ENCODE measurements around the gene ABHD11. TPM values are rescaled to one million over a fixed set of nuclear protein-coding genes. Genes with fewer than 3 reads are reported as not detected.

The ABHD11 gene
- total and polyA plus RNA-seq, 5 donors from 2014 or later, result 14.5 to 19.3 (median 17.2) TPM

DNA sequence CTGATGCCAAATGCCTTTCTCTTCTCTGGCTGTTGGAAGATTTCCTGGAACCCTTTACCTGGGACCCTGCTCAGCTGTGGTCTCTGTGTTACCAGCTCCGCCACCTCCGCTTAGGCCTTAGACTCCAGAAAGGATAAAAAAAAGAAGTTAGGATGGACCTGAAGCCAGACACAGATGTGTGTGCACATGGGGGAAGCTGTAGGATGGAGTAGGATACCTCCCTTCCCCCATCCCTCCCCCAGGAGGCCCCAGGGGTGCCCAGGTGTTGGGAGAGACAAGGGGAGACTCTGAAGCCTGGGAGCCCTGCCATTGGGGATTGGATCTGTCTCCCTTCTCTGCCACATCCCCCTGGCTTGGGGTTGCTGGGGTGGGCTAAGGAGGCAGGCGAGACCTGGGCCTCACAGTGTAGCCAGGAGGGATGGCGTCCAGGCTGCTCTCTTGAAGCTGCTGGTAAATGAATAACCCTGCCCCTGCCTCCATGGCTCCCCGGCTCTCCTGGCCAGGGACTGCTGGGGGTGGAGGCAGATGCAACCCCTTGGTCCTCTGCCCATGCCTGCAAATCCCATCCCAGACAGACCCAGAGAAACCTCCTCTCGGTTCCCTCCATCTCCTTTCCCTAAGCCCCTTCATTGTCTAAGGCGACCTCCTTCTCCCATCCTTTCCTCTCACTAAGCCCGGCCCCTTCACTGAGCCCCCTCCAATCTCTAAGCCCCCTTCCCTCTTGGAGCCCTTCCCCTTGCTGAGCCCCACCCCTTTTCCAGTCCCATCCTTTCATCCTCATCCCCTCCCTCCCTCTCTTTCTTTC lies 23.5 kb upstream of the ABHD11 start:
- peaks cover 5% of the 10 kb centered on the region for H3K27me3 Mint-ChIP-seq
- H3K4me1 ChIP-seq (ENCODE audit: control insufficient read depth, insufficient read depth, low read length, poor library complexity, severe bottlenecking), result no peaks in the 10 kb centered on the region
- no peaks in the 10 kb centered on the region for H3K4me1 Mint-ChIP-seq
- no peaks in the 10 kb centered on the region for H3K36me3 Mint-ChIP-seq
- H3K27me3 ChIP-seq (ENCODE audit: control insufficient read depth, insufficient read depth, low read length), result no peaks in the 10 kb centered on the region
- H3K9me3 Mint-ChIP-seq, result peaks cover 0 to 3% (median 0%) of the 10 kb centered on the region in 7 donors
- no peak overlapping the region for H3K4me3 Mint-ChIP-seq
- no peak for ATAC-seq (ENCODE audit: low read depth in 2 of 2)
- H3K27ac ChIP-seq (ENCODE audit: insufficient read depth, low read length, poor library complexity, severe bottlenecking), result no peak overlapping the region
- no peak overlapping the region for H3K4me3 ChIP-seq (ENCODE audit: low read depth, low read length)
- no peaks in the 10 kb centered on the region for H3K9me3 ChIP-seq (ENCODE audit: control insufficient read depth in 2 of 2, low read length in 2 of 2)
- H3K27ac Mint-ChIP-seq, result no peak overlapping the region
- H3K36me3 ChIP-seq (ENCODE audit: control insufficient read depth, insufficient read depth, low read length), result no peaks in the 10 kb centered on the region
- DNase-seq, result no peak

DNA sequence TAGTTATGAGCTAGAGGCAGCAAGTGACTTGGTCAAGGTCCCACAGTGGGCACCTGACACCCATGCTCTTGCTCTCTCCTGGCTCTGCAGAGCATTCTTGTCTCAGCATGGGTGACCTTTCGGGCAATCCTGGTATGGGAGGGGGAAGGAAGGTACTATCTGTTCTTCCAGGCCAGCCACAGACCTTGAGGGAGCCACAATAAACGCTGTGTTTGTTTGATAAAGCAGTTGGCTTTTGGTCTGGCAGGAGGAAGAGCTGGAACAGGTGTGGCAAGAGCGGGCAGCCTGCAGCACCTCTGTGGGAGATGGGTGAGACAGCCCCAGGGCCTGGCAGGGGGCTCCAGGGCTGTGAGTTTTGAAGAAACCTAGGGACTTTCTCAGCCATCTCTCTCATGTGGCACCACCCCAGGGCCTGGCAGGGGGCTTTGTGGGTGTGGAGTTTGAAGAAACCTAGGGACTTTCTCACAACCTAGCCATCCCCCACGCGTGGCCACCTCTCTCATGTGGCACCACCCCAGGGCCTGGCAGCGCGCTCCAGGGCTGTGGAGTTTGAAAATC lies 20.1 kb upstream of the ABHD11 start:
- Mint-ChIP-seq H3K27me3 (peaks cover 5% of the 10 kb centered on the region), H3K9me3 (peaks cover 0 to 3% (median 0%) of the 10 kb centered on the region in 7 donors), H3K36me3 (no peaks in the 10 kb centered on the region)

DNA sequence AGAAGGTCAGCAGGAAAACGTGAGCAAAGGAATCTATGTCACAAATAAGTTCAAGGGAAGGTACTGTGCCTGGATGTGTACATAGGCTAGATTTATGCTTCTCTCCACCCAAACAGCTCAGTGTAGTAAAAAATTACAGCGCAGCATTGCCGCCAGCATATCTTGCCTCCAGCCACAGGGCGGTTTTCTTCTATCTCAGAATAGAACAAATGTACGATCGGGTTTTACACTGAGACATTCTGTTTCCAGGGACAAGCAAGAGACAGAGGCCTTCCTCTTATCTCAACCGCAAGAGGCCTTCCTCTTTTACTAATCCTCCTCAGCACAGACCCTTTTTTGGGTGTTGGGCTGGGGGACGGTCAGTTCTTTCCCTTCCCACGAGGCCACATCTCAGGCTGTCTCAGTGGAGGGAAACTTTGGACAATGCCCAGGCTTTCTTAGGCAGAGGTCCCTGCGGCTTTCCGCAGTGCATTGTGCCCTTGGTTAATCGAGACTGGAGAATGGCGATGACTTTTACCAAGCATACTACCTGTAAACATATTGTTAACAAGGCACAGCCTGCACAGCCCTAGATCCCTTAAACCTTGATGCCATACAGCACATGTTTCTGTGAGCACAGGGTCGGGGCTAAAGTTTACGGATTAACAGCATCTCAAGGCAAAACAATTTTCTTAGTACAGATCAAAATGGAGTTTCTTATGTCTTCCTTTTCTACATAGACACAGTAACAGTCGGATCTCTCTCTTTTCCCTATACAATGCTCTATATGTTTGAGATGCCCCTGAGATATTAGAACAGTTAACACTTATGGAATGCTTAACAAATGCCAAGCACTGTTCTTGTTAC lies 11.6 kb upstream of the ABHD11 start:
- no peaks in the 10 kb centered on the region for H3K36me3 ChIP-seq (ENCODE audit: control insufficient read depth, insufficient read depth, low read length)
- no peaks in the 10 kb centered on the region for H3K9me3 ChIP-seq (ENCODE audit: control insufficient read depth in 2 of 2, low read length in 2 of 2)
- Mint-ChIP-seq H3K36me3 (no peaks in the 10 kb centered on the region), H3K27ac (no peak overlapping the region), H3K4me1 (no peaks in the 10 kb centered on the region), H3K27me3 (no peaks in the 10 kb centered on the region), H3K4me3 (no peak overlapping the region), H3K9me3 (peaks cover 0 to 2% (median 0%) of the 10 kb centered on the region in 7 donors)
- H3K4me1 ChIP-seq (ENCODE audit: control insufficient read depth, insufficient read depth, low read length, poor library complexity, severe bottlenecking), result no peaks in the 10 kb centered on the region
- peaks cover 2% of the 10 kb centered on the region for H3K27me3 ChIP-seq (ENCODE audit: control insufficient read depth, insufficient read depth, low read length)
- ATAC-seq (ENCODE audit: low read depth in 2 of 2), result no peak
- DNase-seq, result no peak
- no peak overlapping the region for H3K4me3 ChIP-seq (ENCODE audit: low read depth, low read length)
- no peak overlapping the region for H3K27ac ChIP-seq (ENCODE audit: insufficient read depth, low read length, poor library complexity, severe bottlenecking)

More for the DNA sequence above, 20.1 kb upstream of the ABHD11 start:
- no peaks in the 10 kb centered on the region for H3K4me1 ChIP-seq (ENCODE audit: control insufficient read depth, insufficient read depth, low read length, poor library complexity, severe bottlenecking)
- Mint-ChIP-seq H3K4me1 (no peaks in the 10 kb centered on the region), H3K27ac (no peak overlapping the region), H3K4me3 (no peak overlapping the region)
- H3K9me3 ChIP-seq (ENCODE audit: control insufficient read depth in 2 of 2, low read length in 2 of 2), result no peaks in the 10 kb centered on the region
- DNase-seq (no peak), ATAC-seq (ENCODE audit: low read depth in 2 of 2) (no peak)
- H3K27ac ChIP-seq (ENCODE audit: insufficient read depth, low read length, poor library complexity, severe bottlenecking), result no peak overlapping the region
- no peaks in the 10 kb centered on the region for H3K27me3 ChIP-seq (ENCODE audit: control insufficient read depth, insufficient read depth, low read length)
- no peak overlapping the region for H3K4me3 ChIP-seq (ENCODE audit: low read depth, low read length)
- H3K36me3 ChIP-seq (ENCODE audit: control insufficient read depth, insufficient read depth, low read length), result no peaks in the 10 kb centered on the region

DNA sequence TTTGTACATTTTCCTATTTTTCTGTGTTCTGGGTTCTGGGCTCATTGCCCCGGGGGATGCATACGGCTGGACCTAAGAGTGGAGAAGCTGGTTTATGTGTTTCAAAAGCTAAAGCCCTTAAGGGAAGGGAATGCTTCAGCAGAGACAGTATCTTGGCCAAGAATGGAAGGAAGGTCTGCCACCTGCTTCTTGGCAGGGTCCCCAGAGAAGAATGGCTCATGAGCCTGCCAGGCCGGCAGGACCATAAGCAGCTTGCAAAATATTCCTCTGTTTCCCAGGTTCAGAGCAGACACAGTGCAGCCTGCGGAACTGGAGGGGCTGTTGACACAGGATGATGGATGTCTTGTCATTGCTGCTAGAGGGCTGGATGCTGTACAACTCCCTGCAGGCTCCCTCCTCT lies 7.8 kb upstream of the ABHD11 start:
- ATAC-seq (ENCODE audit: low read depth in 2 of 2) (no peak), DNase-seq (no peak)
- H3K36me3 Mint-ChIP-seq, result no peaks in the 10 kb centered on the region
- peaks cover 0 to 2% (median 0%) of the 10 kb centered on the region in 7 donors for H3K9me3 Mint-ChIP-seq
- H3K27me3 ChIP-seq (ENCODE audit: control insufficient read depth, insufficient read depth, low read length), result no peaks in the 10 kb centered on the region
- H3K4me1 Mint-ChIP-seq, result no peaks in the 10 kb centered on the region
- H3K9me3 ChIP-seq (ENCODE audit: control insufficient read depth in 2 of 2, low read length in 2 of 2), result no peaks in the 10 kb centered on the region
- no peak overlapping the region for H3K4me3 Mint-ChIP-seq
- H3K27ac Mint-ChIP-seq, result no peak overlapping the region
- H3K27me3 Mint-ChIP-seq, result peaks cover 4% of the 10 kb centered on the region
- no peaks in the 10 kb centered on the region for H3K4me1 ChIP-seq (ENCODE audit: control insufficient read depth, insufficient read depth, low read length, poor library complexity, severe bottlenecking)
- H3K4me3 ChIP-seq (ENCODE audit: low read depth, low read length), result no peak overlapping the region
- H3K36me3 ChIP-seq (ENCODE audit: control insufficient read depth, insufficient read depth, low read length), result no peaks in the 10 kb centered on the region
- H3K27ac ChIP-seq (ENCODE audit: insufficient read depth, low read length, poor library complexity, severe bottlenecking), result no peak overlapping the region

DNA sequence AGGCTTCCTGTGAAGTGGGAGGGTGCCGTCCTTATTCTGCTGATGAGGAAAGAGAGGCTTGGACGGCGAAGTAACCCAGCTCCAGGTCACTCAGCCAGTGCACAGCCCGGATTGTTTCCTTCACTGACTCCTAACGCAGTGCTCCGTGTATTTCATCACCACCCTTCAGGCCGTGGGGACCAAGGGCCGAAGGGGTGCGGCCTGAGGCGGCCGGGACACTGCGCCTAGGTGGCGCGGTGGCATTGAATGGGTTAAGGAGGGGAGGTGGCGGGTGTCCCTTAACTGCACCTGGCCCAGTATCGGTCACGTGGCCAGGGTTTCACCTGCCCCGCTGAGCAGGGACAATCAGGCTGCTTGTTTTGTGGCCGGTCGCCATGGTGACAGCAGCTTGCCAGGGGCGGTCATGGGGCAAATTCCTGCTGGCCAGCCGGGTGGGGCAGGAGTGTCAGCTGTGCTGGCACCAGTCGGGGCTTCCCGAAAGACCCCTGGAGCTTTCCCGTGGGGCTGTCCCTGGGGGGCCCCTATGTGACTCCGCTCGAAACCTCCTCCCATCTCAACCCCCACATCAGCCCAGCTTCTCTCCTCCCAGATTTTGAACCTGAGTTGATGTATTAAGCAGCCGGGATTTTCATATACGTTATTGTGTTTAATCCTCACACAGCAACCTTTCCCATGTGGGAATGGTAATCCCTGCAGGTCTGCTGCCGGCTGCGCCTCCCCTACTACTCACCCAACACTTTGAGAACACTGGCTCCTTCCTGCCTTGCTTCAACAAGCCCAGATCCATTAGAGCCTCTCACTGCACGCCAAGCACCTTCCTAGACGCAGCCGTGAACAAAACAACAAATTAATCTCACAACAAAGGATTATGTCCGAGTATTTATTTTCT lies 4.4 kb upstream of the ABHD11 start:
- Mint-ChIP-seq H3K9me3 (no peaks in the 10 kb centered on the region), H3K27ac (peak overlapping the region in 1 of 3 donors; percentile 29), H3K4me3 (no peak overlapping the region), H3K4me1 (peaks cover 0 to 5% (median 1%) of the 10 kb centered on the region in 4 donors), H3K27me3 (peaks cover 4% of the 10 kb centered on the region), H3K36me3 (no peaks in the 10 kb centered on the region)
- Histone ChIP-seq H3K9me3 (ENCODE audit: control insufficient read depth in 2 of 2, low read length in 2 of 2) (no peaks in the 10 kb centered on the region), H3K27me3 (ENCODE audit: control insufficient read depth, insufficient read depth, low read length) (no peaks in the 10 kb centered on the region), H3K36me3 (ENCODE audit: control insufficient read depth, insufficient read depth, low read length) (no peaks in the 10 kb centered on the region), H3K4me1 (ENCODE audit: control insufficient read depth, insufficient read depth, low read length, poor library complexity, severe bottlenecking) (peaks cover 10% of the 10 kb centered on the region), H3K27ac (ENCODE audit: insufficient read depth, low read length, poor library complexity, severe bottlenecking) (no peak overlapping the region), H3K4me3 (ENCODE audit: low read depth, low read length) (no peak overlapping the region)
- no peak for DNase-seq
- ATAC-seq (ENCODE audit: low read depth in 2 of 2), result no peak

DNA sequence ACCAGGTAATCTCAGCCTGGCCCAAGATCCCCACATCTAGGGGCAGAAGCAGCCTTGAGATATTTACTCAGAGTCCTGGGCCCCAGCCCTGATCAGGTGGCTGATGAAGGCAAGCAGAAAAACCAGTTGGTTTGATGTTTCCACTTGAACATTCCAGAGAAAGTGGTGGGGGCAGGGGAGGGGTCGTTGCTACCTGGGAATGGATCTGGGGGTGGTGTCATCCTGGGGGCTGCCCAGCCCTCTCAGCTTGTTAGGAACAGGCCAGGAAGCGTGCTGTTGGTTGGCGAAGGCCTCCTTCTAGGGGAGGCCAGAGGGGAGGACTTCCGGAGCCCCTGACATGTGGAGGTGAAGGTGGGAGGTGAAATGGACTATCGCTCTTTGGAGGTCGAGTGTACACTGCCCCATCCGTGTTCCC lies 3.7 kb upstream of the ABHD11 start:
- DNase-seq (no peak), ATAC-seq (ENCODE audit: low read depth in 2 of 2) (no peak)
- Mint-ChIP-seq H3K4me3 (no peak overlapping the region), H3K27me3 (peaks cover 4% of the 10 kb centered on the region), H3K4me1 (peaks cover 0 to 12% (median 4%) of the 10 kb centered on the region in 4 donors), H3K27ac (no peak overlapping the region), H3K36me3 (no peaks in the 10 kb centered on the region), H3K9me3 (no peaks in the 10 kb centered on the region)
- peaks cover 16% of the 10 kb centered on the region for H3K4me1 ChIP-seq (ENCODE audit: control insufficient read depth, insufficient read depth, low read length, poor library complexity, severe bottlenecking)
- no peaks in the 10 kb centered on the region for H3K36me3 ChIP-seq (ENCODE audit: control insufficient read depth, insufficient read depth, low read length)
- H3K9me3 ChIP-seq (ENCODE audit: control insufficient read depth in 2 of 2, low read length in 2 of 2), result no peaks in the 10 kb centered on the region
- H3K4me3 ChIP-seq (ENCODE audit: low read depth, low read length), result no peak overlapping the region
- H3K27me3 ChIP-seq (ENCODE audit: control insufficient read depth, insufficient read depth, low read length), result no peaks in the 10 kb centered on the region
- H3K27ac ChIP-seq (ENCODE audit: insufficient read depth, low read length, poor library complexity, severe bottlenecking), result no peak overlapping the region

DNA sequence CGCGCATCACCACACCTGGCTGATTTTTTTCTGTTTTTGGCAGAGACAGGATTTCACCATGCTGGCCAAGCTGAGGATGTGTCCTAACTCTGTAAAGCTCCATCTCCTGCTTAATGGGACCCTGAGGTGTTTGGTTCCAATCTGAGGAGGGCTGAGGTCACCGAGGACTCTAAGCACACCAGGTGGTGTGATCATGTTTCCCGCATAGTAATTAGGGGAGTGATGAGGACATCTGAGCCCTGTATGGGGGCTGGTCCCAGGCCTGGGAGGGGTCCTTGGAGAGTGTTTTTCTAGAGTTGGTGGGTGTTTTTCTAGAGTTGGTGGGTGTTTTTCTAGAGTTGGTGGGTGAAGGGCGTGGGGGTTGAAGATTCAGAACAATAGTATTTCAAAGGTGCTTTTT lies 3.0 kb upstream of the ABHD11 start:
- Mint-ChIP-seq H3K9me3 (no peaks in the 10 kb centered on the region), H3K36me3 (no peaks in the 10 kb centered on the region), H3K4me3 (no peak overlapping the region), H3K4me1 (peaks cover 0 to 19% (median 4%) of the 10 kb centered on the region in 4 donors), H3K27me3 (peaks cover 4% of the 10 kb centered on the region), H3K27ac (no peak overlapping the region)
- no peak overlapping the region for H3K4me3 ChIP-seq (ENCODE audit: low read depth, low read length)
- no peaks in the 10 kb centered on the region for H3K36me3 ChIP-seq (ENCODE audit: control insufficient read depth, insufficient read depth, low read length)
- ATAC-seq (ENCODE audit: low read depth in 2 of 2) (no peak), DNase-seq (no peak)
- H3K27me3 ChIP-seq (ENCODE audit: control insufficient read depth, insufficient read depth, low read length), result no peaks in the 10 kb centered on the region
- no peak overlapping the region for H3K27ac ChIP-seq (ENCODE audit: insufficient read depth, low read length, poor library complexity, severe bottlenecking)
- no peaks in the 10 kb centered on the region for H3K9me3 ChIP-seq (ENCODE audit: control insufficient read depth in 2 of 2, low read length in 2 of 2)
- peaks cover 16% of the 10 kb centered on the region for H3K4me1 ChIP-seq (ENCODE audit: control insufficient read depth, insufficient read depth, low read length, poor library complexity, severe bottlenecking)

All from CD4-positive, CD25-positive, alpha-beta regulatory T cell (primary cell).